ENCODE results near the gene HDAC9. TPM values are rescaled to one million over a fixed set of nuclear protein-coding genes. Genes with fewer than 3 reads are reported as not detected.

Gene HDAC9
- polyA plus RNA-seq, 1 of the 3 experiments (the other 2 are of a cell fraction) = 11.6 TPM

GRCh38 chr7:18780266-18780665, 284.7 kb downstream of the HDAC9 start (continued):
- TF ChIP-seq POLR2AphosphoS5 (IDR thresholded peaks at IDR 0.05; ENCODE audit: low read depth, low read length) = no peak
- TF ChIP-seq GATA2 (CRISPR knock-in tag; IDR thresholded peaks at IDR 0.05) = no peak
- no peak for TF ChIP-seq TCF12 (IDR thresholded peaks at IDR 0.05)
- no peak for TF ChIP-seq RXRA (IDR thresholded peaks at IDR 0.05; ENCODE audit: borderline replicate concordance, low read depth)
- TF ChIP-seq, protein P1, sequence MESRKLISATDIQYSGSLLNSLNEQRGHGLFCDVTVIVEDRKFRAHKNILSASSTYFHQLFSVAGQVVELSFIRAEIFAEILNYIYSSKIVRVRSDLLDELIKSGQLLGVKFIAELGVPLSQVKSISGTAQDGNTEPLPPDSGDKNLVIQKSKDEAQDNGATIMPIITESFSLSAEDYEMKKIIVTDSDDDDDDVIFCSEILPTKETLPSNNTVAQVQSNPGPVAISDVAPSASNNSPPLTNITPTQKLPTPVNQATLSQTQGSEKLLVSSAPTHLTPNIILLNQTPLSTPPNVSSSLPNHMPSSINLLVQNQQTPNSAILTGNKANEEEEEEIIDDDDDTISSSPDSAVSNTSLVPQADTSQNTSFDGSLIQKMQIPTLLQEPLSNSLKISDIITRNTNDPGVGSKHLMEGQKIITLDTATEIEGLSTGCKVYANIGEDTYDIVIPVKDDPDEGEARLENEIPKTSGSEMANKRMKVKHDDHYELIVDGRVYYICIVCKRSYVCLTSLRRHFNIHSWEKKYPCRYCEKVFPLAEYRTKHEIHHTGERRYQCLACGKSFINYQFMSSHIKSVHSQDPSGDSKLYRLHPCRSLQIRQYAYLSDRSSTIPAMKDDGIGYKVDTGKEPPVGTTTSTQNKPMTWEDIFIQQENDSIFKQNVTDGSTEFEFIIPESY (IDR thresholded peaks at IDR 0.05; ENCODE audit: borderline replicate concordance, low read depth) = no peak

- ChIA-PET CTCF (interaction anchor here (0.7 to 2.1 kb wide), 13 partner anchors 9 to 428 kb away, joined by 3 to 11 read pairs (median 4); no protein-coding TSS in a partner anchor), POLR2A (interaction anchor here (1.3 kb wide), 1 partner anchor 337 kb away, joined by 3 read pairs; the partner anchor contains the start of gene TWIST1)
- Histone ChIP-seq H3K9ac (no peak overlapping the region), H3K36me3 (replicated peaks in 1 of 2; ENCODE audit: control insufficient read depth in 1 of 2, insufficient read depth in 2 of 2, low read length in 1 of 2) (peaks cover 0 to 5% of the 10 kb centered on the region in 2 experiments), H3K4me1 (ENCODE audit: control insufficient read depth in 1 of 2, insufficient read depth in 2 of 2, low read depth in 1 of 2, low read length in 1 of 2) (peaks cover 0 to 20% of the 10 kb centered on the region in 2 experiments; a peak in 2 of 4 replicates), H3K79me2 (ENCODE audit: insufficient read depth) (no peaks in the 10 kb centered on the region), H3K9me3 (no peaks in the 10 kb centered on the region), H3K4me3 (ENCODE audit: low read depth in 2 of 2, low read length in 1 of 2) (no peak overlapping the region), H3K4me2 (no peak overlapping the region), H3K27ac (ENCODE audit: low read depth in 2 of 2, low read length in 1 of 2) (peak overlapping the region in 1 of 2 experiments; percentile 94; a peak in 2 of 4 replicates), H3K9me2 (no peaks in the 10 kb centered on the region), H4K20me1 (ENCODE audit: insufficient read depth) (no peaks in the 10 kb centered on the region), H3K27me3 (ENCODE audit: insufficient read depth) (no peaks in the 10 kb centered on the region), H3F3A (replicated peaks; ENCODE audit: insufficient read depth) (peaks cover 10% of the 10 kb centered on the region), H2AFZ (ENCODE audit: low read depth) (no peak overlapping the region)
- no peak for TF ChIP-seq ELF1 (IDR thresholded peaks at IDR 0.05)
- no peak for TF ChIP-seq POLR2AphosphoS5 (IDR thresholded peaks at IDR 0.05; ENCODE audit: low read depth, low read length)
- TF ChIP-seq USF2 (IDR thresholded peaks at IDR 0.05; ENCODE audit: borderline replicate concordance, low read depth, low read length) = no peak
- TF ChIP-seq NRF1 (IDR thresholded peaks at IDR 0.05; ENCODE audit: low read depth, low read length) = no peak
- TF ChIP-seq USF1 (IDR thresholded peaks at IDR 0.05; ENCODE audit: borderline replicate concordance, low read depth) = no peak
- no peak for TF ChIP-seq EP300 (IDR thresholded peaks at IDR 0.05; ENCODE audit: borderline replicate concordance in 1 of 2, low read depth in 1 of 2, low read length in 1 of 2)
- no peak for TF ChIP-seq RFX5 (IDR thresholded peaks at IDR 0.05; ENCODE audit: low read length)
- TF ChIP-seq FOXM1 (IDR thresholded peaks at IDR 0.05; ENCODE audit: low read depth) = no peak
- DNase-seq = no peak
- WGBS (ENCODE audit: low lambda C conversion rate) = 87% methylated on average over 3 of the region's 3 CpGs
Measured at GRCh38 chr7:18780938-18781337, 285.4 kb downstream of the HDAC9 start.

Data from SK-N-SH (cell line).